Type B pancreatic cell (in vitro differentiated cells): Measurements from ENCODE around the gene SLC38A3. TPM values are rescaled to one million over a fixed set of nuclear protein-coding genes. Genes with fewer than 3 reads are reported as not detected.
A peak's percentile ranks its signal among the peaks of the same experiment; 100 is the strongest.

Experiments
- DNase-seq: peaks from one replicate; pipeline ENCODE4 v3.0.0; 2021; ENCODE audit warnings: mixed read lengths; ENCODE audit not compliant: unreplicated experiment; ENCODE audit errors: extremely low spot score
- H3K27ac Mint-ChIP-seq: 2 replicates; pipeline ENCODE4 v1.8.0; 2021; ENCODE audit warnings: mild to moderate bottlenecking, mixed read lengths
- H3K27me3 Mint-ChIP-seq: 2 replicates; pipeline ENCODE4 v1.8.0; 2021; ENCODE audit warnings: mixed read lengths
- H3K36me3 Mint-ChIP-seq: 2 replicates; pipeline ENCODE4 v1.8.0; 2021; ENCODE audit warnings: mixed read lengths
- H3K4me1 Mint-ChIP-seq: one replicate; pipeline ENCODE4 v1.8.0; 2021; ENCODE audit warnings: mixed read lengths; ENCODE audit not compliant: unreplicated experiment
- H3K4me3 Mint-ChIP-seq: 2 replicates; pipeline ENCODE4 v1.8.0; 2021; ENCODE audit warnings: mild to moderate bottlenecking, mixed read lengths
- H3K9me3 Mint-ChIP-seq: 2 replicates; pipeline ENCODE4 v1.8.0; 2021; ENCODE audit warnings: mixed read lengths
- CTCF ChIP-seq: fragments of 200-600 bp; sonication (generic); conservative IDR thresholded peaks from 2 replicates; pipeline ENCODE4 v1.5.0; 2021; ENCODE audit warnings: antibody characterized with exemption, mild to moderate bottlenecking
- total RNA-seq: library from RNA; stranded (reverse); gene quantifications from 2 replicates; pipeline ENCODE4 v1.2.1, GENCODE V29; 2021; ENCODE audit warnings: low replicate concordance

SLC38A3 gene
- total RNA-seq, 1 donor from 2014 or later: 6.0 TPM

GRCh38 chr3:50189989-50190388, 15.1 kb upstream of the SLC38A3 start:
- Mint-ChIP-seq H3K4me3 (no peak overlapping the region), H3K4me1 (peaks cover 5% of the 10 kb centered on the region), H3K36me3 (no peaks in the 10 kb centered on the region), H3K9me3 (no peaks in the 10 kb centered on the region), H3K27ac (no peak overlapping the region), H3K27me3 (peaks cover 4% of the 10 kb centered on the region)
- TF ChIP-seq CTCF: no peak
- DNase-seq: no peak

DNA sequence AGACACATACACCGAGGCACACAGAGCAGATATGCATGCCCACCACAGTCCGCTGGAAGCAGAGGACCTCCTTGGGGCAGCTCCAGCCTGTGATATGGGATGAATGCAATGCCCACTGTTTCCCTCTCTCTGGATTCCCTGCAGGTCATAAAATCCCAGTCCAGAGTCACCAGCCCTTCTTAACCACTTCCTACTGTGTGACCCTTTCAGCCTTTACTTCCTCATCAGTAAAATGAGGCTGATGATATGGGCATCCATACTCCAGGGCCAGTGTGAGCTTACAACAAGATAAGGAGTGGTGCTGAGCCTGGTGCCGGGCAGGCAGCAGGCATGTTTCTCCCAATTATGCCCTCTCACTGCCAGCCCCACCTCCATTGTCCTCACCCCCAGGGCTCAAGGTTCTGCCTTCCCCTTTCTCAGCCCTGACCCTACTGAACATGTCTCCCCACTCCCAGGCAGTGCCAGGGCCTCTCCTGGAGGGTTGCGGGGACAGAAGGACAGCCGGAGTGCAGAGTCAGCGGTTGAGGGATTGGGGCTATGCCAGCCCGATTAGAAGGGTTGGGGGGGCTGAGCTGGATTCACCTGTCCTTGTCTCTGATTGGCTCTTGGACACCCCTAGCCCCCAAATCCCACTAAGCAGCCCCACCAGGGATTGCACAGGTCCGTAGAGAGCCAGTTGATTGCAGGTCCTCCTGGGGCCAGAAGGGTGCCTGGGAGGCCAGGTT, 14.0 kb upstream of the SLC38A3 start, which contains the start of gene GNAT1:
TSS of gene GNAT1 (plus strand) at position 675 of the 725 bp plus-strand sequence. CDS start 116 bp downstream, outside the sequence.
- Mint-ChIP-seq H3K9me3 (no peaks in the 10 kb centered on the region), H3K27ac (no peak within 1 kb of the TSS), H3K4me3 (no peak within 1 kb of the TSS), H3K27me3 (peaks cover 7% of the 10 kb centered on the region), H3K4me1 (peaks cover 5% of the 10 kb centered on the region), H3K36me3 (no peaks in the 10 kb centered on the region)
- TF ChIP-seq CTCF: no peak
- no peak for DNase-seq

GRCh38 chr3:50192124-50192523, 12.9 kb upstream of the SLC38A3 start:
- no peak for TF ChIP-seq CTCF
- H3K27me3 Mint-ChIP-seq: peaks cover 14% of the 10 kb centered on the region
- peaks cover 5% of the 10 kb centered on the region for H3K4me1 Mint-ChIP-seq
- H3K36me3 Mint-ChIP-seq: no peaks in the 10 kb centered on the region
- H3K4me3 Mint-ChIP-seq: no peak overlapping the region
- H3K9me3 Mint-ChIP-seq: no peaks in the 10 kb centered on the region
- no peak overlapping the region for H3K27ac Mint-ChIP-seq
- DNase-seq: no peak

GRCh38 chr3:50192689-50193141, 12.4 kb upstream of the SLC38A3 start:
- Mint-ChIP-seq H3K4me3 (no peak overlapping the region), H3K9me3 (no peaks in the 10 kb centered on the region), H3K36me3 (no peaks in the 10 kb centered on the region), H3K27me3 (peaks cover 19% of the 10 kb centered on the region), H3K4me1 (peaks cover 5% of the 10 kb centered on the region), H3K27ac (no peak overlapping the region)
- DNase-seq: peak; percentile 87
- peak; percentile 96 for TF ChIP-seq CTCF

DNA sequence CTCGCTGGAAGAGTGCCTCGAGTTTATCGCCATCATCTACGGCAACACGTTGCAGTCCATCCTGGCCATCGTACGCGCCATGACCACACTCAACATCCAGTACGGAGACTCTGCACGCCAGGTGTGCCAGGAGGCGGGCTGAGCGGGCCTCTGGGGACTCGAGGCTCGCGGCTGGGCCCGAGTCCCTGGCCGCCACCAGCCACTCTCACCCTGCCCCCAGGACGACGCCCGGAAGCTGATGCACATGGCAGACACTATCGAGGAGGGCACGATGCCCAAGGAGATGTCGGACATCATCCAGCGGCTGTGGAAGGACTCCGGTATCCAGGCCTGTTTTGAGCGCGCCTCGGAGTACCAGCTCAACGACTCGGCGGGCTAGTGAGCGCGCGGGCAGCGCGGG, 11.8 kb upstream of the SLC38A3 start:
- peaks cover 5% of the 10 kb centered on the region for H3K4me1 Mint-ChIP-seq
- H3K36me3 Mint-ChIP-seq: no peaks in the 10 kb centered on the region
- no peak overlapping the region for H3K4me3 Mint-ChIP-seq
- DNase-seq: no peak
- H3K9me3 Mint-ChIP-seq: no peaks in the 10 kb centered on the region
- peaks cover 19% of the 10 kb centered on the region for H3K27me3 Mint-ChIP-seq
- H3K27ac Mint-ChIP-seq: no peak overlapping the region
- TF ChIP-seq CTCF: no peak
